Activated T-helper 17 cell treated with anti-CD3 and anti-CD28 coated beads, Interleukin-2, amount 50 U/mL, for 72 hours (primary cell): ENCODE data around the gene KRTAP10-10. TPM values are rescaled to one million over a fixed set of nuclear protein-coding genes. Genes with fewer than 3 reads are reported as not detected.

Source experiments
- ATAC-seq: fragments of 150-1000 bp; cut with Tn5 transposase; replicated peaks from 2 replicates; pipeline ENCODE4 v1.10.0; 2021; ENCODE audit warnings: mild to moderate bottlenecking, moderate library complexity
- H3K27ac Mint-ChIP-seq: one replicate; pipeline ENCODE4 v1.8.0; 2022; ENCODE audit warnings: mixed read lengths
- H3K27me3 Mint-ChIP-seq: one replicate; pipeline ENCODE4 v1.8.0; 2022; ENCODE audit warnings: mixed read lengths
- H3K36me3 Mint-ChIP-seq: one replicate; pipeline ENCODE4 v1.8.0; 2022; ENCODE audit warnings: low read depth, mild to moderate bottlenecking, mixed read lengths
- H3K4me1 Mint-ChIP-seq: one replicate; pipeline ENCODE4 v1.8.0; 2022; ENCODE audit warnings: mixed read lengths
- H3K4me3 Mint-ChIP-seq: one replicate; pipeline ENCODE4 v1.8.0; 2022; ENCODE audit warnings: mild to moderate bottlenecking, mixed read lengths
- H3K9me3 Mint-ChIP-seq: one replicate; pipeline ENCODE4 v1.8.0; 2022; ENCODE audit warnings: mixed read lengths
- total RNA-seq, 2 donors: library from RNA; stranded (reverse); gene quantifications; one replicate each; pipeline ENCODE4 v1.2.3, GENCODE V29; 2022

KRTAP10-10 gene
- total RNA-seq, 2 donors from 2014 or later = not detected

DNA sequence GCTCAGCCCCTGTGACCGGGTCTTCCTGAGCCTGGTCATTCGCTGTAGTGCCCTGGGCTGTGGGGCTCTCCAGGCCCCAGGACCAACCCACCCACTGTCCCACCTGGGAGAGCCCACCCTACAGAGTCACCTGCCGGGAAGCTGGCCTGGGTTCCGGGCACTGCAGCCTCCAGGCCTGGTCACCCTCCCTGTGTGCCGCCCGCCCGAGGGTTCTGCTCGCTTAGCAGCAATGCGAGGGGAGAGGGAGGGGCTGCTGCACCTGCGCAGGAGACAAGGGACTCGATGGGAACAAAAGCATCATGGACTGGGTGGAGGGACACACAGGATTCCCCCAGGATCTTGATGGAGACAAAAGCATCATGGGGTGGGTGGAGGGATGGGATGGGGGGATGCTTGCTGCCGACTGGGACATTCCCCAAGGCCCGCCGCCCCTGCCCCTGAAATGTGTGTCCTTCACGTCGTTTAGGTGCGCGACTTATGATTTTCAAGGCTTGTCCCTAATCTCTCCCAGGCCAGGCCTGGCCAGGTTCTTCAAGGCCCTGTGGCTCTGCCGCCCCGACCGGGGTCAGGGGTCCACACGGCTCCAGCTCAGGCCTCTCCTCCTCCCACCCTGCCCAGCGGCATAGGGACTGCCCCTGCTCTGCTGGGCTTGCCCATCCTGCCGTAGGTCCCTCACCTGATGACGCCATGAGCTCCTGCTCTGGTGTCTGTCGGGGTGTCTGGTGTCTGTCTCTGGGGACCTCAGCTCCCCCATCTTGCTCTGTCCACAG lies 23.6 kb upstream of the KRTAP10-10 start:
- Mint-ChIP-seq H3K9me3 (peaks cover 19% of the 10 kb centered on the region), H3K27me3 (no peaks in the 10 kb centered on the region), H3K4me3 (no peak overlapping the region), H3K4me1 (peaks cover 2% of the 10 kb centered on the region), H3K36me3 (no peaks in the 10 kb centered on the region), H3K27ac (no peak overlapping the region)
- no peak for ATAC-seq

GRCh38 chr21:44614161-44614631 lies 23.0 kb upstream of the KRTAP10-10 start:
- Mint-ChIP-seq H3K27ac (no peak overlapping the region), H3K36me3 (no peaks in the 10 kb centered on the region), H3K9me3 (peaks cover 20% of the 10 kb centered on the region), H3K4me1 (peaks cover 9% of the 10 kb centered on the region), H3K27me3 (no peaks in the 10 kb centered on the region), H3K4me3 (no peak overlapping the region)
- no peak for ATAC-seq

DNA sequence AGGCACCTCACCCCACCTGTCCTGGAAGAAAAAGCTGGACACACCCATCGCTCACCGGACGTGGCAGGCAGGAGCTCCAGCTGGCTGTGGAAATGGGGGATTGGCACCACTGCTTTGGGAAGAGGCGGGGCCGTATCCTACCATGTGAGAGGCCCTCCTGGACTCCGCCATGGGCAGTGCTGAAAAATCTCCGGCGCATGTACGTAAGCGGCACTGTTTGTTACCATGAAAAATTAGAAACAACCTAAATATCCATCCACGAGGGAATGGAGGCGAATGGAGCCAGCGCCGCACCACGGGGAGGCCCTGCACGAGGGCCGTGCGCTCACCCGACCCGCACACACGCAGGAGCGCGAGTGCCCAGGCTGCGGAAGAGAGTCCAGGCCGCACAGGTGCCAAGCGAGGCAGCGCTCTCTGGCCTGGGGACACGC lies 22.2 kb upstream of the KRTAP10-10 start:
- Mint-ChIP-seq H3K27ac (no peak overlapping the region), H3K9me3 (peaks cover 21% of the 10 kb centered on the region), H3K4me1 (peaks cover 15% of the 10 kb centered on the region), H3K27me3 (no peaks in the 10 kb centered on the region), H3K36me3 (no peaks in the 10 kb centered on the region), H3K4me3 (no peak overlapping the region)
- ATAC-seq = no peak

GRCh38 chr21:44615466-44615865 lies 21.7 kb upstream of the KRTAP10-10 start:
- peaks cover 15% of the 10 kb centered on the region for H3K4me1 Mint-ChIP-seq
- H3K27ac Mint-ChIP-seq = no peak overlapping the region
- H3K4me3 Mint-ChIP-seq = no peak overlapping the region
- H3K27me3 Mint-ChIP-seq = no peaks in the 10 kb centered on the region
- H3K36me3 Mint-ChIP-seq = no peaks in the 10 kb centered on the region
- peaks cover 24% of the 10 kb centered on the region for H3K9me3 Mint-ChIP-seq
- ATAC-seq = no peak

- no peaks in the 10 kb centered on the region for H3K27me3 Mint-ChIP-seq
- H3K9me3 Mint-ChIP-seq = peaks cover 25% of the 10 kb centered on the region
- H3K4me1 Mint-ChIP-seq = peaks cover 15% of the 10 kb centered on the region
- H3K27ac Mint-ChIP-seq = peak overlapping the region; percentile 16
- no peak for ATAC-seq
- H3K4me3 Mint-ChIP-seq = no peak overlapping the region
- no peaks in the 10 kb centered on the region for H3K36me3 Mint-ChIP-seq
These were observed 21.1 kb upstream of the KRTAP10-10 start for GRCh38 chr21:44615911-44616590.

DNA sequence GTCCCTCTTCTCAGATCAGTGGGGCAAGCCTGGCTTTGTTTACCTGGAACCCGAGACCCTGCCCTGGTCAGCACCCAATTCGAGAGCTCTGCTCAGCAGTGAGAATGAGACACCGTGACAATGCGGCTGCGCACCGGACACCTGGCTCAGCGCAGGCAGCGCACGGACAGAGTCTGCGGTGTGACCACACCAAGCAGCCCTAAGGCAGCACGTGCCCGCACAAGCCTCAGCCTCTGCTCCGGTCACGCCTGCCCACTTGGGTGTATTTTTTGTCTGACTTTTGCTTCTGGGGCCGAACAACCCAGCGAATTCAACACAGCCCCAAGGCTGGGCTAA lies 20.6 kb upstream of the KRTAP10-10 start:
- no peaks in the 10 kb centered on the region for H3K36me3 Mint-ChIP-seq
- H3K4me3 Mint-ChIP-seq = no peak overlapping the region
- peaks cover 20% of the 10 kb centered on the region for H3K9me3 Mint-ChIP-seq
- H3K27ac Mint-ChIP-seq = peak overlapping the region; percentile 16
- no peak for ATAC-seq
- peaks cover 15% of the 10 kb centered on the region for H3K4me1 Mint-ChIP-seq
- no peaks in the 10 kb centered on the region for H3K27me3 Mint-ChIP-seq

DNA sequence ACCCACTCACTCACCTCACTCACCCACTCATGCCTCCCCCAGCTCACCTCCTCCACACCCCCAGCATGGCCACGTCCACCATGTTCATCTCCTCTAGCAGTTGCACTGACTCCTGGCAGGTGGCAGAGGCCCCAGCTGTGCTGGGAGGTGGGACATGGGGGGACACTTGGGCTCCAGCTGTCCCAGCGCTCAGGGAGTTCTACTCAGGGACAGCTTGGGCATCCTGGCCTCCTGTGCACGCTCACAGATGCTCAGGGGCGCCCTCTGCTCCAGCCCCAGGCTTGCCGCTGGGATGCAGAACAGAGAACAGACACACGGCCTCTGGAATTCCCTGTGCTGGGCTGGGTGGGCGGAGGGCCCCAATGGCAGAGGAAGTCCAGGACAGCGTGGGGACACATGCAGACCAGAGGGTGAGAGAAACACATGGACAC lies 20.1 kb upstream of the KRTAP10-10 start:
- H3K4me1 Mint-ChIP-seq = peaks cover 15% of the 10 kb centered on the region
- ATAC-seq = no peak
- H3K36me3 Mint-ChIP-seq = no peaks in the 10 kb centered on the region
- peaks cover 20% of the 10 kb centered on the region for H3K9me3 Mint-ChIP-seq
- H3K27me3 Mint-ChIP-seq = no peaks in the 10 kb centered on the region
- no peak overlapping the region for H3K27ac Mint-ChIP-seq
- H3K4me3 Mint-ChIP-seq = no peak overlapping the region

- peak overlapping the region; percentile 91 for H3K27ac Mint-ChIP-seq
- H3K4me3 Mint-ChIP-seq = peak overlapping the region; percentile 74
- no peaks in the 10 kb centered on the region for H3K36me3 Mint-ChIP-seq
- ATAC-seq = peak; percentile 54
- no peaks in the 10 kb centered on the region for H3K27me3 Mint-ChIP-seq
- peaks cover 23% of the 10 kb centered on the region for H3K9me3 Mint-ChIP-seq
- peaks cover 15% of the 10 kb centered on the region for H3K4me1 Mint-ChIP-seq
These were observed 18.7 kb upstream of the KRTAP10-10 start for GRCh38 chr21:44618504-44618903.

GRCh38 chr21:44618909-44619308 lies 18.2 kb upstream of the KRTAP10-10 start:
- peaks cover 15% of the 10 kb centered on the region for H3K4me1 Mint-ChIP-seq
- H3K27me3 Mint-ChIP-seq = no peaks in the 10 kb centered on the region
- peak overlapping the region; percentile 91 for H3K27ac Mint-ChIP-seq
- ATAC-seq = peak; percentile 99
- peaks cover 27% of the 10 kb centered on the region for H3K9me3 Mint-ChIP-seq
- H3K4me3 Mint-ChIP-seq = peak overlapping the region; percentile 74
- H3K36me3 Mint-ChIP-seq = no peaks in the 10 kb centered on the region

DNA sequence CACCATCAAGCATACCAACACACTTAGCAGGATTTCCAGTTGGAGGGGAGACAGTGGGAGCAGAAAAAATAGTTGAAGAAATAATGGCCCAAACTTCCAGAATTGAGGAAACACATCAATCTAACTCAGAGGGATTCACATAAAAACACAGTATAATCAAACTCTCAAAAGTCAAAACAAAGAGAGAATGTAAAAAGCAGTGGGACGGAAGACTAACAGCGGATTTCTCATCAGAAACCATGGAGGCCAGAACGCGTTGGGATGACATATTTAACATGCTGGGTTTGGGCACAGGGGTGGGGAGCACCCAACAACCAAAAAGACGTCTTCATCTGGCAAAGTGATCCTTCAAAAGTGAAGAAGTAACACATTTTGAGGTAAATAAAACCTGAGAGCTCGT lies 17.3 kb upstream of the KRTAP10-10 start:
- Mint-ChIP-seq H3K27ac (peak overlapping the region; percentile 91), H3K4me3 (no peak overlapping the region), H3K9me3 (peaks cover 35% of the 10 kb centered on the region), H3K4me1 (peaks cover 15% of the 10 kb centered on the region), H3K27me3 (no peaks in the 10 kb centered on the region), H3K36me3 (no peaks in the 10 kb centered on the region)
- ATAC-seq = no peak

DNA sequence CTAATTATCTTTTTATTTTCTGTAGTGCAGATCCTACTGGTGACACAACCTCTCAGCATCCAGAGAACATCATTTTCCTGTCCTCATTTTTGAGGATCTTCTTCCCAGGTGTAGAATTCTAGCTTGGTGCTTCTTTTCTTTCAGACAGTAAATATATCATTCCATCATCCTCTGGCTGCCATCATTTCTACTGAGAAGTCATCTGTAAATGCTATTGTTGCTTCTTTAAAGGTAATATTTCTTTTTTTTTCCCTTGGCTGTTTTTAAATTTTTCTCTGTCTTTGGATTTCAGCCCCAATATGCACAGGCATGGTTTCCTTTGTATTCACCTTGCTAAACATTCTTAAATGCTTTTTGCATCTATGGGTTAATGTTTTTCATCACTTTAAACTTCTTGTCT lies 13.6 kb upstream of the KRTAP10-10 start:
- Mint-ChIP-seq H3K4me1 (peaks cover 13% of the 10 kb centered on the region), H3K4me3 (no peak overlapping the region), H3K9me3 (peaks cover 36% of the 10 kb centered on the region), H3K27ac (no peak overlapping the region), H3K36me3 (no peaks in the 10 kb centered on the region), H3K27me3 (no peaks in the 10 kb centered on the region)
- ATAC-seq = no peak

DNA sequence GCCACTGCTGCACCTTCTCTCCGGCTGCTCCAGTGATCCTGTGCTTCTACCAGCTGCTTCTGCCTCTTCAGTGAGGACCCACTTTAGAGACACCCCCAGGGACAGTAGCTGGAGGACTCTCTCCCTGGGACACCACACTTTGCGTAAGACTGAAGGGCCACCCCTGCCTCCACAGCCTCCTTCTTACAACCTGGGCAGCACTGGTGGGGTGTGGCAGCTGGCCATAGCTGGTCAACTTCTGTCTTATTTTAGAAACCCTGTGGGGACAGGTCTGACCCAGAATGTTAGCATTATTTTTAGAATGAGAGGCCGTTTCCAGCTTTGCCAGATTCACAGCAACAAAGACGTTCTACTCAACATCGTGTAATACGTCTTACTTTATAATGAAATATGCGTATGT lies 11.4 kb upstream of the KRTAP10-10 start:
- no peaks in the 10 kb centered on the region for H3K27me3 Mint-ChIP-seq
- peaks cover 26% of the 10 kb centered on the region for H3K9me3 Mint-ChIP-seq
- ATAC-seq = no peak
- H3K27ac Mint-ChIP-seq = no peak overlapping the region
- peaks cover 15% of the 10 kb centered on the region for H3K4me1 Mint-ChIP-seq
- H3K4me3 Mint-ChIP-seq = no peak overlapping the region
- H3K36me3 Mint-ChIP-seq = no peaks in the 10 kb centered on the region

- peaks cover 30% of the 10 kb centered on the region for H3K9me3 Mint-ChIP-seq
- H3K4me1 Mint-ChIP-seq = peaks cover 20% of the 10 kb centered on the region
- H3K36me3 Mint-ChIP-seq = no peaks in the 10 kb centered on the region
- peak; percentile 23 for ATAC-seq
- H3K27me3 Mint-ChIP-seq = no peaks in the 10 kb centered on the region
- H3K4me3 Mint-ChIP-seq = no peak overlapping the region
- no peak overlapping the region for H3K27ac Mint-ChIP-seq
These were observed 10.9 kb upstream of the KRTAP10-10 start for GRCh38 chr21:44626262-44626661.

DNA sequence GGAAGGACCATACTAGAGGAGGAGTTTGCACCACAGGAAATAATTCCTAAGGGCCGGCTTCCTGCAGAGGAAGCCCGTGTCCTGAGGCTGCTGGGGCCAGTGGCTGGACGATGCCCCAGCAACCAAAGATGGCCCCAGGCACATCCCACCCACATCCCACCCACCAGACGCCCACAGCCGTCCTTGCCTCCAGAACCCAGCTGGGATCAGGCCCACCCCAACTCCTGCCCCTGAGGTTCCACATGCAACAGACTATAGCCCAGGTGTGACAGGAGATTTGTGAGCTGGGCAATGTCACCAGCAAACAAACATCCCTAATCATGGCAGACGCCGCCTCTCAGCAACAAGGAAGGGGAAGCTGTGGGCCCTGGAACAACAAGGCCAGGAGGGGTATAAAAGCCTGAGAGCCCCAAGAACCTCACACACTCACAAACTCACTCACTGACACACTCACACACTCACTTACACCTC lies 10.4 kb upstream of the KRTAP10-10 start, which contains the start of gene KRTAP10-9:
Gene KRTAP10-9, plus strand, starts transcription at position 421 of the 471 bp plus-strand sequence. CDS start 79 bp downstream, outside the sequence.
- Mint-ChIP-seq H3K4me1 (peaks cover 20% of the 10 kb centered on the region), H3K9me3 (peaks cover 35% of the 10 kb centered on the region), H3K27ac (no peak within 1 kb of the TSS), H3K27me3 (no peaks in the 10 kb centered on the region), H3K36me3 (no peaks in the 10 kb centered on the region), H3K4me3 (no peak within 1 kb of the TSS)
- ATAC-seq = no peak
